HG03108 (cell line): ENCODE data around the gene PIK3C2B.

Experiments used
- ATAC-seq: cut with Tn5 transposase; IDR thresholded peaks from one replicate; pipeline ENCODE4 v1.9.1; 2021; ENCODE audit warnings: moderate library complexity; ENCODE audit not compliant: unreplicated experiment

PIK3C2B gene

DNA sequence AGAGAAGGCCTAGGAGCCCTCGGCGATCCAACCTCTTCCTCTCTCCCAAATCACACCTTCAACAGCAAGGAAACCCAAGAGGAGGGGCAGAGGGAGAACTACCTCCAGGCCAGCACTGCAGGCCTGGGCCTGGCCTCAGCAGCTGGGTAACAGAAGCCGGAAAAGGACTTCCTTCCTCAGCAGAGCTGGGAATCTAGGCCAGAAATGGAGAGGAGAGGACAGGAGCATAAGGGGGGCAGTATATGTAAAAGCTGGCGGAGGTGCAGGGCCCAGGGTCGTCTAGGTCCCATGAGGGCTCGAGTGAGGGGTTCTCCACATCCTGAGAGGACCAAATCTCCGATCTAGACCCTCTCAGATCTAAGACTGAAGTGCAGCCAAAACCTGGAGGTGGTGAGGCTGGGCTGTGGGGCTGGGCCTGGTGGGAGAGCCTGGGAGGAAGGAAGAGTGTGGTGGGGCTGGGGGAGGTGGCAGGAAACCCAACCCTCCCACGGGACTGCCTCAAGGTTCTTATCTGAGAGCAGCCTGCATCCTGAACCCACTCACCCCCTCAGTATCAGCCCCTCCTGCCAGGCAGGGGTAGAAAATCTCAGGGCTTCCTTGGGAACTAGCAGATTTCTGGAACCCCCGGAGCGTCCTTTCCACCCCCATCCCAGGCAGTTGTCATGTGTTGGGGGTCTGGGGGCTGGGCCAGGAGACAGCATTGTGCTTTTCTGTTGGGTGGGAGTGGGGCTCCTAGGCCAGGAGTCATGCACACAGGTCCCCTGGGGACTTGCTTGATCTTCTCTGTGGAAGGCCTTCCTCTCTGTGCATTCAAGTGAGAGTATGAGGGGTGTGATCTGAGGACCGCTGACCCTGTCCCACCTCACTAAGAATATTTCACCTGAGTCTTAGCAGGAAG lies 33.0 kb downstream of the PIK3C2B start:
- ATAC-seq, result no peak

DNA sequence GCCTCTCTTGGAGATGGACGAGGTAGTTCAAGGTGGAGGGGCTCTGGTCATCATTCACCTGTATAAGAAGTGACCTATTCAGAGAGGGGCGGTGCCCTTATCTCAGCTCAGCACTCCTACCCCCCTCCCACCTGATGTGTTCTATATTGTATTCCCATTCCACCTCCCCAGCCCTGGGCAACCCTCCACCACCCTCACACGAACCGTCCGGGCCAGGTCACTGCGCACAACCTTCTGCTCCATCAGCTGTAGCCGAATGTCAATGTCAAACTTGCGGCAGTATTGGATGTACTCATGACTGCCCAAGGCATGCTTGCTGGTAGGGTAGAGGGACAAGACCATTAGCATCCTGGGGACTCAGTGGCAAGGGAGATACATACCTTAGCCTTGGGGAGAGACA lies 34.3 kb downstream of the PIK3C2B start:
- ATAC-seq, result no peak

DNA sequence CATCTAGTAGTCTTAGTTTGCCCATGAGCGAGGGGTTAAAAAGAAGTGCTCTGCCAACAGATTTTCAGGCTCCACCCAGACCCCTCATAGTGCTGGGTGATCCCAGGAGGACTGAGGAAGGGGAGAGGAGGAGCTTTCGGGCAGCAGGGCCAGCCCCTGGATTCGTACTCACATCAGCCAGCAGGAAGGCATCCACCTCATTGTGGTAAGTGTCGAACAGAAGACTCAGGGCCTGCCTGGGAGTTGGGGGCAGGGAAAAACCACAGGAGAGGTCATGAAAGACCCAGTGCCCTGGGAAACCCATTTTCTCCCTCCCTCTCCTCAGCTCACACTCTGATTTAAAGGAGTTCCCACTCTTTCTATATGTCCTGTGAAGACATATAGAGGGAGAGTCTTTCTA lies 34.9 kb downstream of the PIK3C2B start:
- ATAC-seq, result no peak

DNA sequence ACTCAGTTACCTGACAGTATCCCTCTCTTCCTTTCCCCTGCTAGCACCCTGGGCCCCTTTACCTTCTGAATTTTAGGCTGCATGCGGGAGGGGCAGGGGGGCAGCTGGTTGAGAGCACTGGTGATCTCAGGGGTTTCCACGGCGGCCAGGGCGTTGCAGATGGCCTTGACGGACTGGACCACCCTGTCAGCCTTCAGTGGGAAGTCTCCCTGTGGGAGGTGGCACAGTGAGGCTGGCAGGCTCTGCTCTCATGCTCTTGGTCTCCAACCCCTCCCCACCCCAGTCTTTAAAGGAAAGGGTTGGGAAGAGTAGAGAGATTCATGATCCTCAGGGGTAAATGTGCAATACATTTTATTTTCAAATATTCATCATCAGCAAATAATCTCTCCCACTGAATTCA lies 36.9 kb downstream of the PIK3C2B start:
- ATAC-seq, result no peak

DNA sequence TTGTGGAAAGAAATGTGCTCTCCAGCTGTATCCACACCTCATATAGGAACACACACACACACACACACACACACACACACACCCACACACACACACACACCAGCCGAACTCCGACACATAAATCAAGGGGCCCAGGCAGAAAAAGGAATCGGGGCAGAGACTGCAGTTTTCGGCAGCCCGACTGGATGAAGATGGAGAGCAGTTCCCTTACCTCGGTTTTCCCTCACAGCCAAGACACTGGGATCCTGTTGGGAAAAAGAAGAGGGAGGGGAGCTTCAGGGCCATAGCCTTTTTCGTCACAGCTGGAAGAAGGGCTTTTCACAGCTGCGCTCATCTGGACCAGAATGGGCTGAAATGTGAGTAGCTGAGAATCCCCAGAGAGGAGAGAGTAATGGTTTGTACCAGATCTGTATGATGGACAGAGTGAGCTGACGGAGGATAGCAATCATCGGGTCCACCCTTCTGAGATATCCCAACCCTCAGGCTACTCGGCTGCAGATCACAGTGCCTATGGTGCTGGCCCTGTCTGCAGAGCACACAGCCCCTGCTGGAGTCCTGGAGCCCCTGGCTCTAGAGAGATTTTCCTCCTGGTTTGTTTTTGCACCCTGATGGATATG lies 37.7 kb downstream of the PIK3C2B start:
- ATAC-seq, result no peak

DNA sequence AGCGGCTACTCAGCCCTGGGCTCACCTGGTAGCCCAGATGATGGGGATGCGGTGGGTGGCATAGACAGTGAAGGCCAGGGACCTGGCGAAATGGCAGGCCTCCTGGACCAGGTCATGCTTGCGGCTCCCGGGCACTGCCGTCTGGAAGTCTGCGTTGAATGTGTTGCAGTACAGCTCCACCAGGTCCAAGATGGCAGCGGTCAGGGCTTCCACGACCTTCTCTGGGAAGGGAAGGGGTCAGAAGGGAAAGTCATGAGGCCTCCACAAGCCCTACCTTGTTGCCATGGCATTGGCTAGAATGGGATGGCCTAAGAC lies 38.8 kb downstream of the PIK3C2B start:
- ATAC-seq, result no peak

DNA sequence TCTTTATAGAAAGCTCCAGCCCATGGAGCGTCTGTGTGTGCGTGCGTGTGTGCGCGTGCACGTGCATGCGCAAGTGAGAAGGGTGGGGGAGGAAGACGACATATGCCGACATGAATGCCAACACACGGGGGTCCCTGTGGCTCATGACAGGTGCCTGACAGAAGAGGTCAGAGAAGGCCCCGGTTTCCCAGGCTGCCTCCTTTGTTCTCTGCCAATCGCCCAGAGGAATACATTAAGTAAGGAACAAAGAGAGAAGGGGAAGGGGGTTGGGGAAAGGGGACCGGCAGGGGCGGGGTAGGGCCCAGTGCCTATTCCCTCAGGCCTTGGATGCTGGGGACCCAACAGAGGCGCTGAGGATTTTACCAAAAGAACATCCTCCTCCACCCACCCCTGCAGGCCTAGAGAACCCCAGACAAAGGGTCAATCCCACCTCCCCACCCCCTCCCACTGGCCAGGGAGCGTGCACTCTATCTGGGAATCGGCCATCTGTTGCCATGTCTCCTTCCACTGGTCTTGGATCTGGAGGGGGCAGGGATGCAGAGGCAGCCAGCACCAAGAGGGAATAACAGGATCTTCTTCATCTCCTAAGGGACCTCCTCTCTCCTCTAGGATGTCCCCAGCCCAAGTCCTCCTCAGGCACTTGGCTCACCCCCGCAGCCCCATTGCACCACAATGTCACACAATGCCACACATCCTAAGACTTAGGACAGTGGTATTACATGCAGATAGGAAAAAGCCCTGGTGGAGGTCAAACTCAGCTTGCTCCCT lies 39.4 kb downstream of the PIK3C2B start:
- no peak for ATAC-seq

DNA sequence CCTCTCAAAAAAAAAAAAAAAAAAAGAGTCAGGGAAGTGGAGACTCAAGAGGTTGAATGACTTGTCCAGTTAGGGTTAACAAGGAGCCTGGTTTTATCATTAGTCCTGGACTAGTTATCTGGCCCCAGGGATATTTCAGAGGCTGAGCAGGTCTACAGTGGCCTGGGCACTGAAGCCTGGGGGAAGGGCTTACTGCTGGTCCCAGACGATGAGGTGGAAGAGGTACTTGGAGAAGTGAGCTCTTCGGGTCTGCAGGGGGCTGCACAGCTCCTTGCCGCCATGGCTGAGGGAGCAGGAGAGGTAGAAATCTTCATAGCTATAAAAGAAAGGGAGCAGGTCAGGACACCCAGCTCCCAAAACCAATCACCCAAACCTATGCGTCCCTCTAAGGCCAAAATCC lies 40.1 kb downstream of the PIK3C2B start:
- ATAC-seq, result no peak

DNA sequence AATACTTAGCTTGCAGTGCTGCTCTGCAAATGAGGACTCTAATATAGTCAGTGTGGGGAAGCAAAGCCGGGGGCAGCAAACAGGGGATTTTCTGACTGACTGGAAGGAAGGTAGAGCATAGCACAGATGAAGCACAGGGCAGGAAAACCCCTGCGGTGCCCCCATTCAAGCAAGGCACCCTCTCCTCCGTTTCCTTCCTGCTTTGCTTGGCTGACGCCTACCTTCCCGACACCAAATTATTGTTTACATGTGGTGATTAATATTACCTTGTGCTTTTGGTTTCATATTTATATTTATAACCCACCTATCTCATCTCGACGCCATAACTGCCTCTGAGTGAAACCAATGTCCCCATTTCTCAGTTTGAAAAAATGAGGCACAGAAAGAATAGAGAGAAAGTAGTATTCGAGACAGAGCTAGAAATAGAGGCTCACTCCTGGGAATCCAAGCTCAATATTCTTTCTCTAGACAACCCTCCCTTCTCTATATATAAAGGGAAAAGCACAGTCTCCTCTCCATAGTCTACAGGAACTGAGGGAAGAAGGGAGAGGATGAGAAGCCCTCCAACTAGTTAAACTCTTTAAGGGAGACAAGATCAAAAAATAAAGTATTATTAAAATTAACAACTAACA lies 41.3 kb downstream of the PIK3C2B start:
- peak; percentile 72 for ATAC-seq

DNA sequence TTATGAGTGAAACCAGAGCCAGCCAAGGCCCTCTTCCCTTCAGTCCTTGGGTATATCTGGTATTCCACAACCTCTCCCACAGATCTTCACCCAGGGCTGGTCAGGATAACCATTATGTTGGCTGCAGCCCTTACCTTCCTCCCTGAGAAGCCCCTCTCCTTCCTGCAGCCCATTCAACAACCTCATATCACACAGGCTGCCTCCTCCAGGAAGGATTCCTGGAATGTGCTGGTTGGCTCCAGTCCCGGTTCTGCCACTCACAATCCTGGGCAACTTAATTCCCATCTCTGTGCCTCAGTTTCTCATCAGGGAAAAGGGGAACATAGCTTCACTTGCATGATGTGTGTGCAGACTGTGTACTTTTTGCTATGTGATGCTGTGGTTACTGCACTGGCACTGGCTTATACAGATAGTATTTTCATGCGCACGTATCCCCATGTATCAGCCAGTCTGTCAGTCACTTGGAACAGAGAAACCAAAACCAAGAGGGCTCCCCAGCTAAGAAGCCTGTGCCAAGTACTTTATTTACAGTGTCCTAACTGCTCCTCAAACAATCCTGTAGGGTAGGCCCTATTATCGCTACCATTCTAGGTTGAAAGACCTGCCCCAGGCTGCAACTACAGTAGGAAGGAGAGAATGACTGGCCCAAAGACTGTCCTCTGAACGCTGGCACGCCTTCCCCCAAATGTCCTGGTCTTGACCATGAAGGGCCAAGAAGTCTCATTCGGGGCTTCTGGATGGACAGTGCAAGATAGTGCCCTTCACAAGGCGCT lies 43.1 kb downstream of the PIK3C2B start:
- no peak for ATAC-seq

DNA sequence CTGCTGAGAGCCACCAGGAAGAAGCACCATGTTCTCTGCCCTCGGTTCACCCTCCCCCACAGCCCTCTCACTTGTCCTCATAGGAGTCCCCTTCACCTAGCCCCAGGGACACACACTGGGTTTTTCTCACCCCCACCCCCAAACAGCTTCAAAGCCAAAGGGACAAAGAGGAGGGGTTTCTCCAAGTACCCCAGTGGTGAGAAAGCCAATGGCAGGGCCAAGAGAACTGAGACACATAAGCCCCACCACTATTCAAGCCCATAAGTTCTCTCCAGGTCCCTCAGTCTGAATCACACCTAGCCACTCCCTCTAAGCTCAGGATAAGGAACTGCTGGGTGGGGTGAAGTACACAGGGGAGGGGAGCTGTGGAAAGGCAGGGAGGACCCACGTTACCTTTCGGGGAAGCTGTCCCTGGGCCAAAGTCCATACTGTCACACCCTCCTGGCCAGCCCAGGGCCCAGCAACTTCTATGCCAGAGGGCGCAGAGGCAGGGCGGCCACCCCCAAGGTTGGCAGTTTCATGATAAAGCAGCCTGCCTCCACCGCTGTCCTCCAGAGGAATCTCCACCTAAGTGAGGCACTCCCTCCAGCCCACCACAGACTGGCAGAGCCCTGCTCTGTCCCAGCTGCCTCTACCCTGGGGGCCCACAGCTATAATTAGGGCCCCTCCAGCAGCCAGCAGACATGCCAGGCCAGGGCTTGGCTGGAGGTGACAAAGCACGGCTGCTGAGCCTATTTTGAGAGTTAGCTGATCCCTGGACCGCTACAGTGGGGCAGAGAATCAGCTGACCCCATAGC lies 43.9 kb downstream of the PIK3C2B start:
- no peak for ATAC-seq

DNA sequence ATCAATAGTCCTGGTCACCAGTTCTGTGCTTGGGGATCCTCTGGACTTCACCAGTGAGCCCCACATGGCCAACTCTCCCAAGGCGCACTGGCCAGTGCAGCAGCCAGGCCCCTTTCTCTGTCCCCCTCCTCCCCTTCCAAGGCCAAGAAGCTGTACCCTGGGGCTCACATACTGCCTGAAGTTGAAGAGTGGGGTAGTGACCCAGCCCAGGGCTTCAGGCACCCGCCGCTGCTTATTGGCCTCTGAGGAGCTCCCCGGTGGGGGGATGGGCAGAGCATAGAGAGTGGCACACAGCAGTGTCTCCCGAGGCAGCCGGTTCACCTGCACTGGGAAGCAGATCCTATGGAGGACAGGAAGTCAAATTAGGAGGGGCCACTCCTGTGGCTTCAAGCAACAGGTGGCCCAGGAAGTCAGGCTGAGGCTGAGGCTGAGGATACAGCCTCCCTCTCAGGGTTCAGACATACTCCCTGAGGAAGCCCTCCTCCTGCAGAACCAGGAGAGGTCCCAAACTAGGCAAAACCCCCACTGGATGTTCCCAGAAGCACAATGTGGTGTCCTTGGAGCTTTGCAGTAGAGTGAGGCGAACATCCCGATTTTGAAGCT lies 44.8 kb downstream of the PIK3C2B start:
- no peak for ATAC-seq

DNA sequence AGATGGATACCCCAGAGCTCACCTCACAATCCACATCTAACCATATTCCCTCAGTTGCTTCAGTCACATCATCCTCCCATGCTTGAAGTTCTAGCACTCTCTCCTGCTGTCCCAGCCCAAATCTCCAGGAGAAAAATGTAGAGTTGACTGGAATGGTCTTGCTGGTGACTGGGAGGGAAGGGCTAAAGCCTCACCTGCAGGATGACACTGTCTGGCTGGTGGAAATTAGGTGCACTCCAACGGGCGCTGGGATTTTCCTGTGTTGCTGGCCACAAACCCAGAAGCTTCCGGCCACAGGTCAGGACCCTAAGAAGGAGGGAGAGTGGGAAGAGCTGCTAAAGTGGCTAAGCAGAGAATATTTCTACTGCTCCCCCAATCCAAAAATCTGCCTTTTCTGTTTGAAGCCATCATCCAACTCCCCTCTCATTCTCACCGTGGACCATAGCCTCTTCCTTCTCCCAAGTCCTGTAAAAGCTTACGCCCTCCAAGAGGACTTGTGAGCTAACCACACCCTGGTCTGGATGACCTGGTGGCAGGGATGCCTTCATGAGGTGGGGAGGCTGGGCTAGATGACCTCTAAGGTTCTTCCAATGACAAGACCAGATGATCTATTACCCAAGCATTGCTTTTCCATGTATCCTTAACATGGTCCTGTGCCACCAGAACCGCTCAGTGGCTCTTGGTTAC lies 45.5 kb downstream of the PIK3C2B start:
- no peak for ATAC-seq

DNA sequence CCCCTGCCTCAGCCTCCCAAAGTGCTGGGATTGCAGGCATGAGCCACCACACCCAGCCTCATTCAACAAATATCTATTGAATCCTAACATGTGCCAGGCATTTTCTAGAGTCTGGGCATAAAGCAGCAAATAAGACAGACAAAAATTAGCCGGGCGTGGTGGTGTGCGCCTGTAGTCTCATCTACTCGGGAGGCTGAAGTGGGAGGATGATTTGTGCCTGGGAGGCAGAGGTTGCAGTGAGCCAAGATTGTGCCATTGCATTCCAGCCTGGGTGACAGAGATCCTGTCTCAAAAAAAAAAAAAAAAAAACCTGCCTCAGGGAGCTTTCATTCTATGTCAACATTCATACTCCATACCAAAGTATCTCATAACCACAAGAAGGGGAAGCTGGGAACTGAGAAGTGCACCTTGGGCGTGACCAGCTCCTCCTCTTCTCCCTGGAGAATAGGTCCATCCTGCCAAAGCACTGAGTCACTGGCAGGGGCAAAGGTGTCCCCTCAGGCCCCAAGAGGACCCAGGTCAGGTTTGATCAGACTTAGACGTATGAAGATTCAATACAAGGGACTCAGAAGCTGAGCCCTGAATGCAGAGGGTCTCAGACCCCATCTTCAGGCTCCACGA lies 46.2 kb downstream of the PIK3C2B start:
- no peak for ATAC-seq

DNA sequence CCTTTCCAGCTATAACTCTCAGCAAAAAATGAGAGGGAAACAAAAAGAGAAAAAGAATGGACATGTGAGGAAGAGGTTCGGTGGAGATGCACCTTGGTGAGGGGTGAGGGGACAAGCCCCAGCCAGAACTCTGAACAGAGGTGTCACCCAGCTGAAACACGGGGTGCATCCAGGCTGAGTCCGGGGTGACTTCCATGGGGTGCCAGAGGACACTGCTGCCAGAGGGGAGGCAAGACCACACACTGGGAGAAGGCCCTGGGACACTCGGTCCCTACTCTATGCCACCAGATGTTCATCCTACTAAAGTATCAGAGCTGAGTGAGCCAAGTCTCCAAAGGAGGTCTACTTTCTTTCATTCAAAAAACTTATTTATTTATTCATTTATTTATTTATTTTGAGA lies 46.9 kb downstream of the PIK3C2B start:
- no peak for ATAC-seq

DNA sequence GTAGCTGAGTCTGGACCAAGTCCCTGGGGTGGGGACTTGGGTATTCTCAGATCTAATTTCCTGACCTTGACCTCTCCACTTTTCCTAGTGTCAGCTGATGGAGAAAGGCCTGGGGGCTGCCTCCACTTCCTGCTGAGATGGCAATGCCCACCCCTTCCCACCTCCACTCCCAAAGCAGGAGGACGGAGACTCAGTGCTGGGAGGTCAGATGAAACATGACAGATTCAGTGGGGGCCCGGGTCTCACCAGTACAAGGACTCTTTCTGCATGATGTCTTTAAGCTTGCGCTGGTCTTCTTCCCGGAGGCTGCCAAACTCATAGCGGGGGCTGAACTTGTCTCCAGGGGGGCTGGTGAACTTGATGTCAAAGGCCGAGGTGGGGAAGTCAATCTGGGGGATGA lies 47.4 kb downstream of the PIK3C2B start:
- no peak for ATAC-seq

DNA sequence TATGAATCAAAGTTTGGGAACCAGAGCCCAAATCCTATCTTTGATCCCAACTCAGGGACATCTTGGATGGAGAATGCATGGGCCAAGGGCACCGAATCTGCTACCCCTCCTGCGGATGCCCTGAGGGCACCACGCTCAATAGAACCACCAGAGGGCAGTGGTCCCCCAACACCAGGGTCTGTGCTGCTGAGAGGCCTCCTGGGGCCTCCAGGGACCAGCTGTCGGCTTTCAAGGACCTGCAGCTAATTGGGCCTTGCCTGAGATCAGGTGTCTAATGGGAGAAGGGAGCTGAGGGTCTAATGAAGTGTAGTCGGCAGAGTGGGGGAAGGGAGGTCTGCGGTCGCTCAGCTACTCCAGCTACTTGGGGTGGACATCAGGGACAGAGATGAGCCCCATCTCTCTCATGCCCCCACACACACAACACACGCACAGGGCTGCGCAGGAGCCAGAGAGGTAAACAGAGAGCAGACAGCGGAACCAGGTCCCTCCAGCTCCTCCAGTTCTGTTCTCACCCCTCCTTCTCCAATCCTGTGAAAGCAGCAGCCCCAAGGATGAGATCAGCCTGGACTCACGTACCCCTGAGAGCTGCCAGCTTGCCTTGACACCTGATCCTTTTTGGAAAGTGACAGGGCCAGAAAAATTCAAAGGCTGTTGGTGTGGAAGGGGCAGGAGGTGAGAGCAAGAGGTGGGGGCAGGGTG lies 48.0 kb downstream of the PIK3C2B start:
- ATAC-seq, result peak; percentile 59

DNA sequence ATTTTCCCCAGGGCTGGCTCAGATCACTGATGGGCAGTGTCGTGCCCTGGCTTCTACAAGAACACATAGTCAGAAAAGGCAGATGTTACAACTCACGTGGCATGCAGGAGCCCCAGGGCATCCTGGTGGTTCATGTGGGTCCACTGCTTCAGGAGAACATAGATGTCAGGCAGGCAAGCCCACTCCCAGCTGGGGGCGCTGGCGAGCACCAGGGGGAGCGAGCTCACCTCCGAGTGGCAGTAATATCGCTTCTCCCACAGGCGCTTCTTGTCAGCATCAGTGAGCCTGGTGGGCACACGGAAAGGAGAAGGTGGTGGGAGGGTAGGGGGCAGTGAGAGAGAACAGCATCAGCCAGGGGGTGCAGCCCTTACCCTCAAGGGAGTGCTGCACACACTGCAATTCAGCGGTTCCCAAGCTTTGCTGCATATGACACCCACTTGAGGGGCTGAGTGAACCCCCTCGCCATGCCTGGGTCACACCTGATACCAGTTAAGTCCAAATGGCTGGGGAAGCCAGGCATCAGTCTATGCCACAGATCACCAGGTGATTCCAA lies 48.7 kb downstream of the PIK3C2B start:
- ATAC-seq, result peak; percentile 5
